HG02938 (cell line): Measurements from ENCODE around the gene TMEM100.
"Not testable (repeated sequence)": the region's sequence is repeated elsewhere in the genome, so short reads cannot be mapped to it uniquely, and the experiment has no call there.

Experiments
- ATAC-seq: cut with Tn5 transposase; IDR thresholded peaks from one replicate; pipeline ENCODE4 v1.9.1; 2021; ENCODE audit warnings: mild to moderate bottlenecking, moderate library complexity; ENCODE audit not compliant: unreplicated experiment

The TMEM100 gene

GRCh38 chr17:55690105-55690508, 32.6 kb downstream of the TMEM100 start:
- ATAC-seq, result no peak

GRCh38 chr17:55689672-55690071, 33.0 kb downstream of the TMEM100 start:
- ATAC-seq, result no peak

GRCh38 chr17:55688057-55688456, 34.6 kb downstream of the TMEM100 start:
- ATAC-seq, result no peak

GRCh38 chr17:55687037-55687436, 35.6 kb downstream of the TMEM100 start:
- ATAC-seq, result no peak

- ATAC-seq, result no peak
Observed at GRCh38 chr17:55683550-55684315, 38.9 kb downstream of the TMEM100 start.

- no peak for ATAC-seq
Observed at GRCh38 chr17:55681342-55681700, 41.3 kb downstream of the TMEM100 start.

GRCh38 chr17:55680686-55681341, 41.9 kb downstream of the TMEM100 start:
- ATAC-seq, result no peak

- ATAC-seq, result no peak
Observed at GRCh38 chr17:55677446-55677845, 45.2 kb downstream of the TMEM100 start.

- ATAC-seq, result no peak
Observed at GRCh38 chr17:55676274-55676673, 46.4 kb downstream of the TMEM100 start.

- no peak for ATAC-seq
Observed at GRCh38 chr17:55673743-55674506, 48.7 kb downstream of the TMEM100 start.

- ATAC-seq, result no peak
Observed at GRCh38 chr17:55672585-55673501, 49.8 kb downstream of the TMEM100 start.

GRCh38 chr17:55672010-55672409, 50.7 kb downstream of the TMEM100 start:
- not testable (repeated sequence) for ATAC-seq
